ENCODE results near the gene HRG. TPM values are rescaled to one million over a fixed set of nuclear protein-coding genes. Genes with fewer than 3 reads are reported as not detected.

The HRG gene
- total and polyA plus RNA-seq, 2 of the 8 experiments (the other 6 are each of a cell fraction or from before 2014, with no cell fraction given), result 0.03 to 0.15 TPM

Small RNAs within 50 kb of the gene (small RNA-seq; reads per million reads assigned to genes)
- not detected for gene RF00017 (ENCODE audit: insufficient read depth)

Other genes starting within 250 kb of the HRG start
- 0.90 and 1.8 TPM in 2 replicates for gene CRYGS, start 121.6 kb upstream of the HRG start, total RNA-seq (2021; fragmentation: NEBNext Ultra II Directional; extraction: Animal tissue kit (Norgen Biotek cat#: 25700))
- gene CRYGS, start 121.6 kb upstream of the HRG start, polyA plus RNA-seq (2011; rRNA removed), result 1.3 and 1.5 TPM in 2 replicates
- gene TBCCD1, start 98.7 kb upstream of the HRG start, total RNA-seq (2021; fragmentation: NEBNext Ultra II Directional; extraction: Animal tissue kit (Norgen Biotek cat#: 25700)), result 13.4 and 13.9 TPM in 2 replicates
- gene TBCCD1, start 98.7 kb upstream of the HRG start, polyA plus RNA-seq (2011; rRNA removed), result 8.4 and 11.3 TPM in 2 replicates
- gene DNAJB11, start 95.3 kb upstream of the HRG start, total RNA-seq (2021; fragmentation: NEBNext Ultra II Directional; extraction: Animal tissue kit (Norgen Biotek cat#: 25700)), result 63.9 and 67.7 TPM in 2 replicates
- gene DNAJB11, start 95.3 kb upstream of the HRG start, polyA plus RNA-seq (2011; rRNA removed), result 14.3 and 14.6 TPM in 2 replicates
- 0.78 and 1.1 TPM in 2 replicates for gene AHSG, start 53.0 kb upstream of the HRG start, total RNA-seq (2021; fragmentation: NEBNext Ultra II Directional; extraction: Animal tissue kit (Norgen Biotek cat#: 25700))
- 0.68 and 0.86 TPM in 2 replicates for gene AHSG, start 53.0 kb upstream of the HRG start, polyA plus RNA-seq (2011; rRNA removed)
- not detected in 2 replicates for gene FETUB, start 25.6 kb upstream of the HRG start, total RNA-seq (2021; fragmentation: NEBNext Ultra II Directional; extraction: Animal tissue kit (Norgen Biotek cat#: 25700))
- gene FETUB, start 25.6 kb upstream of the HRG start, polyA plus RNA-seq (2011; rRNA removed), result 0.15 TPM in 1 of 2 replicates, not detected in the other
- gene KNG1, start 51.3 kb downstream of the HRG start, total RNA-seq (2021; fragmentation: NEBNext Ultra II Directional; extraction: Animal tissue kit (Norgen Biotek cat#: 25700)), result 0.31 TPM in 1 of 2 replicates, not detected in the other
- 0.05 TPM in 1 of 2 replicates, not detected in the other for gene KNG1, start 51.3 kb downstream of the HRG start, polyA plus RNA-seq (2011; rRNA removed)
- 596 and 604 TPM in 2 replicates for gene EIF4A2, start 117.6 kb downstream of the HRG start, total RNA-seq (2021; fragmentation: NEBNext Ultra II Directional; extraction: Animal tissue kit (Norgen Biotek cat#: 25700))
- gene EIF4A2, start 117.6 kb downstream of the HRG start, polyA plus RNA-seq (2011; rRNA removed), result 401 and 527 TPM in 2 replicates
- gene RFC4, start 140.5 kb downstream of the HRG start, total RNA-seq (2021; fragmentation: NEBNext Ultra II Directional; extraction: Animal tissue kit (Norgen Biotek cat#: 25700)), result 86.9 and 100 TPM in 2 replicates
- 17.5 and 21.8 TPM in 2 replicates for gene RFC4, start 140.5 kb downstream of the HRG start, polyA plus RNA-seq (2011; rRNA removed)
- gene ADIPOQ, start 176.7 kb downstream of the HRG start, total RNA-seq (2021; fragmentation: NEBNext Ultra II Directional; extraction: Animal tissue kit (Norgen Biotek cat#: 25700)), result not detected in 2 replicates
- gene ADIPOQ, start 176.7 kb downstream of the HRG start, polyA plus RNA-seq (2011; rRNA removed), result not detected in 2 replicates